Neural cell (in vitro differentiated cells): ENCODE measurements around the gene C2orf49. TPM values are rescaled to one million over a fixed set of nuclear protein-coding genes. Genes with fewer than 3 reads are reported as not detected.

Experiments
- H2AFZ ChIP-seq: fragments of 200-600, 300-800 bp; sonication (generic), shearing (Covaris generic); 2 replicates; pipeline ENCODE4 v1.6.0; 2014; ENCODE audit warnings: low read depth, mild to moderate bottlenecking, antibody characterized with exemption, low read length, moderate library complexity
- H3F3A ChIP-seq: fragments of 200-600 bp; shearing (Covaris generic); 2 replicates; pipeline ENCODE4 v1.6.1; 2016; ENCODE audit warnings: mild to moderate bottlenecking, moderate library complexity, mixed read lengths, antibody characterized with exemption, low read length; ENCODE audit not compliant: insufficient read depth, poor library complexity, severe bottlenecking
- H3K27ac ChIP-seq: fragments of 200-600, 300-800 bp; sonication (generic), shearing (Covaris generic); 2 replicates; pipeline ENCODE4 v1.5.1; 2014; ENCODE audit warnings: mild to moderate bottlenecking, low read length, moderate library complexity
- H3K27me3 ChIP-seq: fragments of 300-800, 200-600 bp; sonication (generic), shearing (Covaris generic); 2 replicates; pipeline ENCODE4 v1.6.0; 2014; ENCODE audit warnings: mild to moderate bottlenecking, low read depth, low read length, moderate library complexity; ENCODE audit not compliant: insufficient read depth
- H3K36me3 ChIP-seq: fragments of 300-800, 200-600 bp; sonication (generic), shearing (Covaris generic); 2 replicates; pipeline ENCODE4 v1.5.1; 2014; ENCODE audit warnings: mild to moderate bottlenecking, antibody characterized with exemption, low read length, moderate library complexity; ENCODE audit not compliant: insufficient read depth
- H3K4me2 ChIP-seq: fragments of 300-800, 200-600 bp; sonication (generic), shearing (Covaris generic); 2 replicates; pipeline ENCODE4 v1.6.0; 2014; ENCODE audit warnings: mild to moderate bottlenecking, low read length
- H3K4me3 ChIP-seq: fragments of 300-800, 200-600 bp; sonication (generic), shearing (Covaris generic); 2 replicates; pipeline ENCODE4 v1.5.1; 2014; ENCODE audit warnings: mild to moderate bottlenecking, low read length, moderate library complexity
- H3K79me2 ChIP-seq: fragments of 200-600 bp; shearing (Covaris generic); replicated peaks from 2 replicates; pipeline ENCODE4 v1.6.0; 2014; ENCODE audit warnings: mild to moderate bottlenecking, low read length, moderate library complexity; ENCODE audit not compliant: insufficient read depth
- H3K9ac ChIP-seq: fragments of 300-800, 200-600 bp; sonication (generic), shearing (Covaris generic); 2 replicates; pipeline ENCODE4 v1.6.1; 2016; ENCODE audit warnings: mild to moderate bottlenecking, low read length, mixed read lengths
- H3K9me2 ChIP-seq: fragments of 200-600 bp; shearing (Covaris generic); 2 replicates; pipeline ENCODE4 v1.6.1; 2016; ENCODE audit warnings: mild to moderate bottlenecking, low read length, mixed read lengths; ENCODE audit not compliant: insufficient read depth
- H3K9me3 ChIP-seq: fragments of 200-600, 300-800 bp; sonication (generic), shearing (Covaris generic); 2 replicates; pipeline ENCODE4 v1.6.1; 2016; ENCODE audit warnings: mild to moderate bottlenecking, mixed run types, low read length, moderate library complexity, mixed read lengths
- H4K20me1 ChIP-seq: fragments of 200-600 bp; shearing (Covaris generic); 2 replicates; pipeline ENCODE4 v1.6.1; 2016; ENCODE audit warnings: mild to moderate bottlenecking, mixed run types; ENCODE audit not compliant: insufficient read depth
- CTCF ChIP-seq: fragments of 450-650 bp; IDR thresholded peaks from 2 replicates; pipeline ENCODE4 v1.5.1; 2014; ENCODE audit warnings: antibody characterized with exemption, mild to moderate bottlenecking, moderate library complexity; ENCODE audit not compliant: poor library complexity, severe bottlenecking
- EP300 ChIP-seq: fragments of 450-650 bp; conservative IDR thresholded peaks from 2 replicates; pipeline ENCODE4 v1.6.1; 2014; ENCODE audit warnings: antibody characterized with exemption, mild to moderate bottlenecking, moderate library complexity; ENCODE audit not compliant: poor library complexity, severe bottlenecking
- EZH2 ChIP-seq: fragments of 200-600, 300-800 bp; shearing (Covaris generic), sonication (generic); IDR thresholded peaks from 2 replicates; pipeline ENCODE4 v1.6.1; 2014; ENCODE audit warnings: antibody characterized with exemption, low read length, borderline replicate concordance, mild to moderate bottlenecking; ENCODE audit not compliant: insufficient read depth, poor library complexity, severe bottlenecking
- MXI1 ChIP-seq: fragments of 450-650 bp; conservative IDR thresholded peaks from 2 replicates; pipeline ENCODE4 v1.6.1; 2014; ENCODE audit warnings: antibody characterized with exemption, mild to moderate bottlenecking; ENCODE audit not compliant: poor library complexity, severe bottlenecking
- POLR2AphosphoS5 ChIP-seq: IDR thresholded peaks from 2 replicates; pipeline ENCODE4 v1.6.1; 2012
- RAD21 ChIP-seq: fragments of 450-650 bp; conservative IDR thresholded peaks from 2 replicates; pipeline ENCODE4 v1.6.1; 2014; ENCODE audit warnings: antibody characterized with exemption, mild to moderate bottlenecking, moderate library complexity
- REST ChIP-seq: IDR thresholded peaks from 2 replicates; pipeline ENCODE4 v1.6.1; 2012; ENCODE audit warnings: borderline replicate concordance
- SMC3 ChIP-seq: fragments of 450-650 bp; conservative IDR thresholded peaks from 2 replicates; pipeline ENCODE4 v1.6.1; 2014; ENCODE audit warnings: antibody characterized with exemption, mild to moderate bottlenecking, moderate library complexity; ENCODE audit not compliant: poor library complexity
- TAF1 ChIP-seq: IDR thresholded peaks from 2 replicates; pipeline ENCODE4 v1.6.1; 2012; ENCODE audit warnings: low read depth
- polyA plus RNA-seq: library from polyadenylated mRNA; depleted of rRNA; stranded (reverse); fragments of >200 nt; gene quantifications from 2 replicates; pipeline ENCODE4 v1.2.3, GENCODE V29; 2014

C2orf49 gene
- polyA plus RNA-seq, 1 donor from 2014 or later: 35.6 TPM

GRCh38 chr2:105378276-105378840, 41.0 kb downstream of the C2orf49 start:
- no peak overlapping the region for H3K4me3 ChIP-seq
- H3K79me2 ChIP-seq: no peaks in the 10 kb centered on the region
- no peaks in the 10 kb centered on the region for H4K20me1 ChIP-seq
- H2AFZ ChIP-seq: no peak overlapping the region
- H3K36me3 ChIP-seq: no peaks in the 10 kb centered on the region
- no peak overlapping the region for H3K4me2 ChIP-seq
- H3K27ac ChIP-seq: no peak overlapping the region
- no peaks in the 10 kb centered on the region for H3K27me3 ChIP-seq
- no peaks in the 10 kb centered on the region for H3K9me3 ChIP-seq
- no peak overlapping the region for H3K9ac ChIP-seq
- H3K9me2 ChIP-seq: no peaks in the 10 kb centered on the region
- H3F3A ChIP-seq: no peaks in the 10 kb centered on the region
- TF ChIP-seq SMC3 (no peak), EZH2 (no peak), MXI1 (no peak), TAF1 (no peak)

GRCh38 chr2:105378921-105379383, 41.6 kb downstream of the C2orf49 start:
- H3F3A ChIP-seq: no peaks in the 10 kb centered on the region
- no peak overlapping the region for H3K27ac ChIP-seq
- no peak overlapping the region for H3K4me3 ChIP-seq
- H3K9me3 ChIP-seq: no peaks in the 10 kb centered on the region
- TF ChIP-seq EZH2: no peak
- TF ChIP-seq SMC3: no peak
- no peak for TF ChIP-seq POLR2AphosphoS5
- TF ChIP-seq CTCF: no peak
- no peak for TF ChIP-seq EP300
- TF ChIP-seq MXI1: no peak
- TF ChIP-seq TAF1: no peak
- no peak for TF ChIP-seq REST
- no peak for TF ChIP-seq RAD21
- H3K36me3 ChIP-seq: no peaks in the 10 kb centered on the region
- H3K27me3 ChIP-seq: no peaks in the 10 kb centered on the region
- H4K20me1 ChIP-seq: no peaks in the 10 kb centered on the region
- H3K9ac ChIP-seq: no peak overlapping the region
- H3K79me2 ChIP-seq: no peaks in the 10 kb centered on the region
- no peaks in the 10 kb centered on the region for H3K9me2 ChIP-seq
- H2AFZ ChIP-seq: no peak overlapping the region
- H3K4me2 ChIP-seq: no peak overlapping the region
